ENCODE measurements around the gene ZBTB38.

Gene ZBTB38

GRCh38 chr3:141368925-141369794 lies 856 bp downstream of the ZBTB38 start:
- Histone ChIP-seq H3K9ac (ENCODE audit: low read depth, low read length) (no peak overlapping the region), H2AFZ (ENCODE audit: low read depth, low read length) (no peak overlapping the region), H3K4me1 (ENCODE audit: insufficient read depth, low read length) (no peaks in the 10 kb centered on the region), H3K79me2 (ENCODE audit: insufficient read depth, low read length) (no peaks in the 10 kb centered on the region), H3K4me3 (ENCODE audit: low read depth in 1 of 2, low read length in 2 of 2) (no peak overlapping the region), H3K27me3 (ENCODE audit: insufficient read depth, low read length, poor library complexity) (no peaks in the 10 kb centered on the region), H3K27ac (ENCODE audit: low read length) (no peak overlapping the region), H3K36me3 (ENCODE audit: insufficient read depth, low read length) (no peaks in the 10 kb centered on the region), H3K4me2 (ENCODE audit: insufficient read depth, low read length) (no peak overlapping the region), H4K20me1 (ENCODE audit: insufficient read depth, low read length) (no peaks in the 10 kb centered on the region), H3K9me3 (ENCODE audit: insufficient read depth, low read length, severe bottlenecking) (no peaks in the 10 kb centered on the region)
- DNase-seq, result no peak
- no peak for ATAC-seq (ENCODE audit: insufficient read depth, low read depth)
- TF ChIP-seq EZH2 (IDR thresholded peaks at IDR 0.05; ENCODE audit: borderline replicate concordance, low read depth, low read length, severe bottlenecking) (no peak), CTCF (IDR thresholded peaks at IDR 0.05; ENCODE audit: borderline replicate concordance, extremely low read depth, low read length, poor library complexity, severe bottlenecking) (no peak)

- Histone ChIP-seq H3K4me2 (ENCODE audit: insufficient read depth, low read length) (no peak overlapping the region), H3K27me3 (ENCODE audit: insufficient read depth, low read length, poor library complexity) (no peaks in the 10 kb centered on the region), H3K36me3 (ENCODE audit: insufficient read depth, low read length) (no peaks in the 10 kb centered on the region), H3K4me1 (ENCODE audit: insufficient read depth, low read length) (no peaks in the 10 kb centered on the region), H3K79me2 (ENCODE audit: insufficient read depth, low read length) (no peaks in the 10 kb centered on the region), H3K27ac (ENCODE audit: low read length) (no peak overlapping the region), H2AFZ (ENCODE audit: low read depth, low read length) (peak overlapping the region; percentile 22; the same call in 1 of the 2 replicates), H3K9me3 (ENCODE audit: insufficient read depth, low read length, severe bottlenecking) (no peaks in the 10 kb centered on the region), H4K20me1 (ENCODE audit: insufficient read depth, low read length) (no peaks in the 10 kb centered on the region), H3K4me3 (ENCODE audit: low read depth in 1 of 2, low read length in 2 of 2) (no peak overlapping the region), H3K9ac (ENCODE audit: low read depth, low read length) (no peak overlapping the region)
- peak; percentile 45 for DNase-seq
- ATAC-seq (ENCODE audit: insufficient read depth, low read depth), result peak; percentile 94
- peak; percentile 27 for TF ChIP-seq CTCF (IDR thresholded peaks at IDR 0.05; ENCODE audit: borderline replicate concordance, extremely low read depth, low read length, poor library complexity, severe bottlenecking)
- TF ChIP-seq EZH2 (IDR thresholded peaks at IDR 0.05; ENCODE audit: borderline replicate concordance, low read depth, low read length, severe bottlenecking), result no peak
Measured at GRCh38 chr3:141370065-141370533, 1.8 kb downstream of the ZBTB38 start.

GRCh38 chr3:141371882-141372281 lies 3.6 kb downstream of the ZBTB38 start:
- Histone ChIP-seq H3K27me3 (ENCODE audit: insufficient read depth, low read length, poor library complexity) (no peaks in the 10 kb centered on the region), H3K27ac (ENCODE audit: low read length) (no peak overlapping the region), H4K20me1 (ENCODE audit: insufficient read depth, low read length) (no peaks in the 10 kb centered on the region), H3K4me2 (ENCODE audit: insufficient read depth, low read length) (no peak overlapping the region), H3K79me2 (ENCODE audit: insufficient read depth, low read length) (no peaks in the 10 kb centered on the region), H2AFZ (ENCODE audit: low read depth, low read length) (no peak overlapping the region), H3K4me1 (ENCODE audit: insufficient read depth, low read length) (no peaks in the 10 kb centered on the region), H3K9ac (ENCODE audit: low read depth, low read length) (no peak overlapping the region), H3K36me3 (ENCODE audit: insufficient read depth, low read length) (no peaks in the 10 kb centered on the region), H3K4me3 (ENCODE audit: low read depth in 1 of 2, low read length in 2 of 2) (no peak overlapping the region), H3K9me3 (ENCODE audit: insufficient read depth, low read length, severe bottlenecking) (no peaks in the 10 kb centered on the region)
- TF ChIP-seq CTCF (IDR thresholded peaks at IDR 0.05; ENCODE audit: borderline replicate concordance, extremely low read depth, low read length, poor library complexity, severe bottlenecking) (no peak), EZH2 (IDR thresholded peaks at IDR 0.05; ENCODE audit: borderline replicate concordance, low read depth, low read length, severe bottlenecking) (no peak)
- ATAC-seq (ENCODE audit: insufficient read depth, low read depth) (no peak), DNase-seq (no peak)
